Measurements from ENCODE around the gene PTGDS.

Gene PTGDS

GRCh38 chr9:136977223-136977622, at the start of gene PTGDS:
Gene PTGDS (plus strand): TSS chr9:136977504. CDS start chr9:136977579, 75 bp downstream.
- DNase-seq (ENCODE audit: low read depth), result peak; percentile 92

GRCh38 chr9:136928591-136928990, 48.7 kb upstream of the PTGDS start:
- no peak for DNase-seq (ENCODE audit: low read depth)
- TF ChIP-seq CTCF (conservative IDR thresholded peaks at IDR 0.05; ENCODE audit: low read depth, low read length), result no peak
- H3K4me3 ChIP-seq (ENCODE audit: low read depth, low read length), result no peak overlapping the region

More at GRCh38 chr9:136977223-136977622, at the start of gene PTGDS:
- no peak for TF ChIP-seq CTCF (conservative IDR thresholded peaks at IDR 0.05; ENCODE audit: low read depth, low read length)
- peak within 1 kb of the TSS; percentile 91 for H3K4me3 ChIP-seq (ENCODE audit: low read depth, low read length)

GRCh38 chr9:136930014-136930413, 47.3 kb upstream of the PTGDS start:
- H3K4me3 ChIP-seq (ENCODE audit: low read depth, low read length), result no peak overlapping the region
- no peak for TF ChIP-seq CTCF (conservative IDR thresholded peaks at IDR 0.05; ENCODE audit: low read depth, low read length)
- DNase-seq (ENCODE audit: low read depth), result no peak

- TF ChIP-seq CTCF (conservative IDR thresholded peaks at IDR 0.05; ENCODE audit: low read depth, low read length), result no peak
- no peak for DNase-seq (ENCODE audit: low read depth)
- H3K4me3 ChIP-seq (ENCODE audit: low read depth, low read length), result no peak overlapping the region
These were observed 45.6 kb upstream of the PTGDS start for GRCh38 chr9:136931611-136932130.

GRCh38 chr9:136934277-136934676, 43.0 kb upstream of the PTGDS start:
- H3K4me3 ChIP-seq (ENCODE audit: low read depth, low read length), result no peak overlapping the region
- TF ChIP-seq CTCF (conservative IDR thresholded peaks at IDR 0.05; ENCODE audit: low read depth, low read length), result no peak
- no peak for DNase-seq (ENCODE audit: low read depth)

- no peak for TF ChIP-seq CTCF (conservative IDR thresholded peaks at IDR 0.05; ENCODE audit: low read depth, low read length)
- no peak for DNase-seq (ENCODE audit: low read depth)
- H3K4me3 ChIP-seq (ENCODE audit: low read depth, low read length), result no peak overlapping the region
These were observed 41.7 kb upstream of the PTGDS start for GRCh38 chr9:136935651-136936050.

- no peak overlapping the region for H3K4me3 ChIP-seq (ENCODE audit: low read depth, low read length)
- TF ChIP-seq CTCF (conservative IDR thresholded peaks at IDR 0.05; ENCODE audit: low read depth, low read length), result no peak
- DNase-seq (ENCODE audit: low read depth), result no peak
These were observed 40.6 kb upstream of the PTGDS start for GRCh38 chr9:136936645-136937170.

Data from choroid plexus epithelial cell (primary cell).